Activated CD8-positive, alpha-beta T cell treated with anti-CD3 and anti-CD28 coated beads for 36 hours (primary cell): Measurements from ENCODE around the gene TMEM132A. TPM values are rescaled to one million over a fixed set of nuclear protein-coding genes. Genes with fewer than 3 reads are reported as not detected.

ENCODE experiments used
- ATAC-seq: fragments of 200-7000 bp; cut with Tn5 transposase; one replicate; pipeline ENCODE4 v1.10.0; 2021; ENCODE audit warnings: mild to moderate bottlenecking, moderate library complexity
- CTCF ChIA-PET: fragments of 350-600 bp; sonication (Branson Sonifier 250); formaldehyde crosslinking; loops from one replicate; lab custom pipeline; 2021; ENCODE audit warnings: antibody characterized with exemption; lab: Charles Lee
- POLR2A ChIA-PET: fragments of 350-600 bp; sonication (Branson Sonifier 250); formaldehyde crosslinking; loops from one replicate; lab custom pipeline; 2021; ENCODE audit warnings: antibody characterized with exemption; lab: Charles Lee
- DNase-seq: peaks from one replicate; pipeline ENCODE4 v3.0.0-alpha.2; 2020
- H3K27ac Mint-ChIP-seq: one replicate; pipeline ENCODE4 v1.8.0; 2021; ENCODE audit warnings: mild to moderate bottlenecking, mixed read lengths
- H3K27me3 Mint-ChIP-seq: one replicate; pipeline ENCODE4 v1.8.0; 2021; ENCODE audit warnings: mixed read lengths
- H3K36me3 Mint-ChIP-seq: one replicate; pipeline ENCODE4 v1.8.0; 2021; ENCODE audit warnings: low read depth, mixed read lengths
- H3K4me1 Mint-ChIP-seq: one replicate; pipeline ENCODE4 v1.8.0; 2021; ENCODE audit warnings: low read depth, mixed read lengths
- H3K4me3 Mint-ChIP-seq: one replicate; pipeline ENCODE4 v1.8.0; 2021; ENCODE audit warnings: mild to moderate bottlenecking, moderate library complexity, mixed read lengths
- H3K9me3 Mint-ChIP-seq: one replicate; pipeline ENCODE4 v1.8.0; 2021; ENCODE audit warnings: mixed read lengths
- intact Hi-C: fragments of 100-400 bp; cut with micrococcal nuclease; formaldehyde crosslinking; loops from one replicate; pipeline ENCODE4 v1.10.0; 2022
- total RNA-seq, 2 experiments: library from RNA; stranded (reverse); gene quantifications; one replicate each; pipeline ENCODE4 v1.2.3, GENCODE V29; 2021
- TF ChIP-seq, protein P1 (sequence below): fragments of 200-600 bp; IDR thresholded peaks from one replicate; pipeline ENCODE4 v1.8.0; 2022; ENCODE audit warnings: antibody characterized with exemption, mild to moderate bottlenecking

The TMEM132A gene
- total RNA-seq, 2 experiments from 2014 or later = 1.1 to 1.3 TPM

DNA sequence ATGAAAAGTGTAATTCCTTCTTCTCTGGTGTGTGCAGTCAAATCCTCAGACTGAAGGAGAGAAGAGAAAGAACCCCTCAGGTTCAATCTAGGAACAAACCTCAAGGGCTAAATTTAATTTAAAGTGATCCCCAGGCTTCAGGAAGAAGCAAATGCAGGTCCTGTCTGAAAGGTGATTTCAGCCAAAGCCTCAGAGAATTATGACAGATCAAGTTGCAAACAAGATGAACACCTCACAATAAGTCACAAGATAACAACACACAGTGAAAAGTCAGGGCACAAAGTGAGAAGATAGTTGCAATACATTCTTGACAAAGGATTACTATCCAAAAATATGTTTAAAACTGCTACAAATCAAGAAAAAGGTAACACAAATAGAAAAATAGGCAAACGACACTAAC is 45.2 kb upstream of the TMEM132A start:
- TF ChIP-seq, protein P1, sequence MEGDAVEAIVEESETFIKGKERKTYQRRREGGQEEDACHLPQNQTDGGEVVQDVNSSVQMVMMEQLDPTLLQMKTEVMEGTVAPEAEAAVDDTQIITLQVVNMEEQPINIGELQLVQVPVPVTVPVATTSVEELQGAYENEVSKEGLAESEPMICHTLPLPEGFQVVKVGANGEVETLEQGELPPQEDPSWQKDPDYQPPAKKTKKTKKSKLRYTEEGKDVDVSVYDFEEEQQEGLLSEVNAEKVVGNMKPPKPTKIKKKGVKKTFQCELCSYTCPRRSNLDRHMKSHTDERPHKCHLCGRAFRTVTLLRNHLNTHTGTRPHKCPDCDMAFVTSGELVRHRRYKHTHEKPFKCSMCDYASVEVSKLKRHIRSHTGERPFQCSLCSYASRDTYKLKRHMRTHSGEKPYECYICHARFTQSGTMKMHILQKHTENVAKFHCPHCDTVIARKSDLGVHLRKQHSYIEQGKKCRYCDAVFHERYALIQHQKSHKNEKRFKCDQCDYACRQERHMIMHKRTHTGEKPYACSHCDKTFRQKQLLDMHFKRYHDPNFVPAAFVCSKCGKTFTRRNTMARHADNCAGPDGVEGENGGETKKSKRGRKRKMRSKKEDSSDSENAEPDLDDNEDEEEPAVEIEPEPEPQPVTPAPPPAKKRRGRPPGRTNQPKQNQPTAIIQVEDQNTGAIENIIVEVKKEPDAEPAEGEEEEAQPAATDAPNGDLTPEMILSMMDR = no peak
- no peak overlapping the region for H3K27ac Mint-ChIP-seq
- ATAC-seq = no peak
- H3K27me3 Mint-ChIP-seq = no peaks in the 10 kb centered on the region
- H3K4me3 Mint-ChIP-seq = no peak overlapping the region
- no peaks in the 10 kb centered on the region for H3K9me3 Mint-ChIP-seq
- intact Hi-C loops = no loop called here
- peaks cover 20% of the 10 kb centered on the region for H3K36me3 Mint-ChIP-seq
- POLR2A ChIA-PET = no interaction called here
- CTCF ChIA-PET = interaction anchor here (1.6 to 1.7 kb wide), 2 partner anchors 9 to 48 kb away, joined by 8 read pairs; no protein-coding TSS in a partner anchor
- H3K4me1 Mint-ChIP-seq = no peaks in the 10 kb centered on the region
- no peak for DNase-seq

DNA sequence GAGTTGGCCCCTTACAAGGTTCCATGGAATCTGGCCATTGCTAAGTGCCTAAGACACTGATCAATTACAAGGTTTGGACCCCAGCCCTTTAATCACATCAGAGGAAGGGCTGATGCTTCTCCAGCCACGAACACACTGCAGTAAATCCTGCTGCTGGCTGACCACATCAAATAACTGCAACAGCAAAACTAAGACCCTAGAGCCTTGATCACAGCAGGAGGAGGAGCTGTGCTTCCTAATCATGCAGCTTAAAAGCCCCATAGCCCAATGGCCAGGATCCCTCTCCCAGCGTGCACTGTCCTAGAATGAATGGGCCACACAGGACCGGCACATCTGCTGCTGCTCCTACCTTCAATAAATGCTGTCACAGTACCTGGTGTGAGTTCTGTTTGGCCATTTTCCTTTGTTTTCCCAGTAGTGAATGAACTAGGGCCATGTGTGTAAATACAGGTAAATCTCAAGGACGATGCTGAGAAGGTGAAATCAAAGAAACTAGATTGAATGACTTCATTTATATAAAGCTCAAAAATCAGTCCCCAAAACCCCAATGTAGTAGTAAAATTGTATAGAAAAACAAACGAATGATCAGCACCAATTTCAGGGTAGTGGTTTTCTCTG is 44.2 kb upstream of the TMEM132A start:
- ATAC-seq = no peak
- H3K27ac Mint-ChIP-seq = no peak overlapping the region
- intact Hi-C loops = no loop called here
- DNase-seq = no peak
- H3K36me3 Mint-ChIP-seq = peaks cover 20% of the 10 kb centered on the region
- H3K4me3 Mint-ChIP-seq = no peak overlapping the region
- TF ChIP-seq, protein P1 = no peak
- H3K9me3 Mint-ChIP-seq = no peaks in the 10 kb centered on the region
- H3K27me3 Mint-ChIP-seq = no peaks in the 10 kb centered on the region
- CTCF ChIA-PET = interaction anchor here (0.7 to 0.9 kb wide), 2 partner anchors 9 to 49 kb away, joined by 3 to 5 read pairs; no protein-coding TSS in a partner anchor
- POLR2A ChIA-PET = no interaction called here
- H3K4me1 Mint-ChIP-seq = no peaks in the 10 kb centered on the region

DNA sequence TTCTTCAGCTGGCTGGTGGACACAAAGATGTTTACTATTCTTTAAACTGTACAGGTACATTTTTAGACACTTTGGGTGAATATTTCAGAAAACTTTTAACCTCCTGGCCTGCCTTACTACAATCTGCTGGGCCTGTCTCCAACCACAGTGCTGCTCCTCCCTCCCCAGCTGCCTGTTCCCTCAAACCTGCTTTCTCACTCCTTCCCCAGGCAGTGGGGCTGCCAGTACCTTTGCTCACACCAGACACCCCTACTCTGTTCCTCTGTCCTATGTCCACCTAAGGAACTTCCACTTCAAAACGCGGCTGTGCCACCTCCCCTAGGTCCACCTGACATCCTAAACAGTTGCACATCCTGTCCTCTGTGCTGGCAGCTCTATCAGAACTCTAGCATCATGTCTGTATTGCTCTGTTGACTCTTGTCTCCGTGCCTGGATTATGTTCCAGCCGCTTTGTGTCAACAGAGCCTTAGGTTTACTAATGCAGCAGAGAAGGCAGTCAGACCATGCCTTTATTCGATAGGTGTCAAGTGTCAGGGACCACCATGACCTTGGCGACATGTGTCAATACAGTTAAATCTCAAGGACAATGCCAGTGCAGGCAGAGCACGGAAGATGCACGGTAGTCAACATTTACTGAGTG is 43.5 kb upstream of the TMEM132A start:
- ChIA-PET CTCF (interaction anchor here (0.7 to 2.6 kb wide), 3 partner anchors 8 to 50 kb away, joined by 3 to 11 read pairs (median 5); no protein-coding TSS in a partner anchor), POLR2A (interaction anchor here (1.2 kb wide), 1 partner anchor 8 kb away, joined by 3 read pairs; no protein-coding TSS in a partner anchor)
- DNase-seq (no peak), ATAC-seq (no peak)
- no peaks in the 10 kb centered on the region for H3K4me1 Mint-ChIP-seq
- TF ChIP-seq, protein P1 = no peak
- intact Hi-C loops = no loop called here
- no peaks in the 10 kb centered on the region for H3K27me3 Mint-ChIP-seq
- no peak overlapping the region for H3K4me3 Mint-ChIP-seq
- peaks cover 22% of the 10 kb centered on the region for H3K36me3 Mint-ChIP-seq
- no peaks in the 10 kb centered on the region for H3K9me3 Mint-ChIP-seq
- H3K27ac Mint-ChIP-seq = no peak overlapping the region

DNA sequence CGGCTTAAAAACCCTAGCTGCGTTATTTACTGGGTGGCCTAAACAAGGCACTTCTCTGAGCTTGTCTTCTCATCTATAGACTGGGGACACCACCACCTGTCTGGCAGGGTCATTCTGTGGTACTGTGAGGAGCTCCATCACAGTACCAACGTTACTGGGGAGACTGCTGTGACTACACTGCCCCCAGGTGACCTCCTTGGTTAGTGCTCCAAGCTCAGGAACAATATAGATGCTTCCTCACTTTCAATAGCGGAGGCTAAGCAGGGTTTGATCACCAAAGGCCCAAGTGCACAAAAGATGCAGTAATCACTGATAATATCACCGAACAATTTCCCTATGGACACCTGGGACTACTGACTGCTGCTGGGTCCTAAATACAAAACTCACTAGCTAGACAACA is 36.7 kb upstream of the TMEM132A start:
- Mint-ChIP-seq H3K4me3 (no peak overlapping the region), H3K27me3 (no peaks in the 10 kb centered on the region), H3K36me3 (peaks cover 43% of the 10 kb centered on the region), H3K27ac (no peak overlapping the region), H3K4me1 (peaks cover 3% of the 10 kb centered on the region), H3K9me3 (no peaks in the 10 kb centered on the region)
- ChIA-PET CTCF (interaction anchor here (0.6 to 6.8 kb wide), 29 partner anchors 9 to 300 kb away, joined by 3 to 153 read pairs (median 5); partner anchors contain the start of genes CCDC86, CD6, PRPF19 and PTGDR2), POLR2A (interaction anchor here (0.6 to 1.7 kb wide), 4 partner anchors 12 to 27 kb away, joined by 3 to 7 read pairs (median 4); no protein-coding TSS in a partner anchor)
- TF ChIP-seq, protein P1 = no peak
- intact Hi-C loops = loop anchor here (1.0 to 5.0 kb wide), 2 partner anchors 56 to 110 kb away; no protein-coding TSS in a partner anchor
- DNase-seq (peak; percentile 67), ATAC-seq (peak; percentile 92)
